HepG2 (cell line): ENCODE results near the gene GNRH2.

Source experiments
- GABPA ChIP-seq, 2 experiments: IDR thresholded peaks; 2 replicates each; pipeline ENCODE4 v1.6.1; 2011 to 2016; ENCODE audit warnings: low read depth in 2 of 2, low read length in 1 of 2, missing biosample characterization in 1 of 2, missing genetic modification characterization in 1 of 2
- HMGXB4 ChIP-seq, 2 experiments: sonication (generic) in 1 of 2; formaldehyde crosslinking in 1 of 2; IDR thresholded peaks; 2 replicates each; pipeline versions ENCODE4 v1.4.0 to v1.6.1; 2018 to 2020; ENCODE audit warnings: missing genetic modification reagents in 2 of 2, borderline replicate concordance in 1 of 2, low read depth in 1 of 2, mild to moderate bottlenecking in 1 of 2, missing biosample characterization in 1 of 2
- KAT7 ChIP-seq: IDR thresholded peaks from 2 replicates; pipeline ENCODE4 v1.6.1; 2018; ENCODE audit warnings: borderline replicate concordance, missing compliant biosample characterization
- RAD21 ChIP-seq: fragments of 450-650 bp; formaldehyde crosslinking; IDR thresholded peaks from 2 replicates; pipeline ENCODE4 v1.5.0; 2020; ENCODE audit warnings: mild to moderate bottlenecking
- RFXAP ChIP-seq: sonication (generic); formaldehyde crosslinking; IDR thresholded peaks from 2 replicates; pipeline ENCODE4 v1.4.0; 2020; ENCODE audit warnings: missing genetic modification reagents, borderline replicate concordance
- ZNF703 ChIP-seq: sonication (generic); formaldehyde crosslinking; IDR thresholded peaks from 2 replicates; pipeline ENCODE4 v1.5.1; 2020; ENCODE audit warnings: missing genetic modification reagents, mild to moderate bottlenecking, moderate library complexity, borderline replicate concordance

GRCh38 chr20:3080939-3081388 lies 37.5 kb downstream of the GNRH2 start:
- TF ChIP-seq ZNF703 (CRISPR knock-in tag) (no peak), GABPA (IDR thresholded peaks at IDR 0.05; ENCODE audit: low read depth, low read length) (no peak), GABPA (CRISPR knock-in tag; IDR thresholded peaks at IDR 0.05; ENCODE audit: low read depth) (no peak), RFXAP (CRISPR knock-in tag) (no peak), KAT7 (CRISPR knock-in tag) (no peak), HMGXB4 (CRISPR knock-in tag; IDR thresholded peaks at IDR 0.05; ENCODE audit: borderline replicate concordance in 1 of 2, low read depth in 1 of 2) (no peak), RAD21 (CRISPR knock-in tag) (no peak)
